Type B pancreatic cell (in vitro differentiated cells): ENCODE data around the gene CDC42BPB. TPM values are rescaled to one million over a fixed set of nuclear protein-coding genes. Genes with fewer than 3 reads are reported as not detected.

ENCODE experiments used
- DNase-seq: peaks from one replicate; pipeline ENCODE4 v3.0.0; 2021; ENCODE audit warnings: mixed read lengths; ENCODE audit not compliant: unreplicated experiment; ENCODE audit errors: extremely low spot score
- H3K27ac Mint-ChIP-seq: 2 replicates; pipeline ENCODE4 v1.8.0; 2021; ENCODE audit warnings: mild to moderate bottlenecking, mixed read lengths
- H3K27me3 Mint-ChIP-seq: 2 replicates; pipeline ENCODE4 v1.8.0; 2021; ENCODE audit warnings: mixed read lengths
- H3K36me3 Mint-ChIP-seq: 2 replicates; pipeline ENCODE4 v1.8.0; 2021; ENCODE audit warnings: mixed read lengths
- H3K4me1 Mint-ChIP-seq: one replicate; pipeline ENCODE4 v1.8.0; 2021; ENCODE audit warnings: mixed read lengths; ENCODE audit not compliant: unreplicated experiment
- H3K4me3 Mint-ChIP-seq: 2 replicates; pipeline ENCODE4 v1.8.0; 2021; ENCODE audit warnings: mild to moderate bottlenecking, mixed read lengths
- H3K9me3 Mint-ChIP-seq: 2 replicates; pipeline ENCODE4 v1.8.0; 2021; ENCODE audit warnings: mixed read lengths
- total RNA-seq: library from RNA; stranded (reverse); gene quantifications from 2 replicates; pipeline ENCODE4 v1.2.1, GENCODE V29; 2021; ENCODE audit warnings: low replicate concordance
- TF ChIP-seq, protein P1 (sequence below): fragments of 200-600 bp; sonication (generic); conservative IDR thresholded peaks from 2 replicates; pipeline ENCODE4 v1.5.0; 2021; ENCODE audit warnings: antibody characterized with exemption, mild to moderate bottlenecking

CDC42BPB gene
- total RNA-seq, 1 donor from 2014 or later, result 88.6 TPM

DNA sequence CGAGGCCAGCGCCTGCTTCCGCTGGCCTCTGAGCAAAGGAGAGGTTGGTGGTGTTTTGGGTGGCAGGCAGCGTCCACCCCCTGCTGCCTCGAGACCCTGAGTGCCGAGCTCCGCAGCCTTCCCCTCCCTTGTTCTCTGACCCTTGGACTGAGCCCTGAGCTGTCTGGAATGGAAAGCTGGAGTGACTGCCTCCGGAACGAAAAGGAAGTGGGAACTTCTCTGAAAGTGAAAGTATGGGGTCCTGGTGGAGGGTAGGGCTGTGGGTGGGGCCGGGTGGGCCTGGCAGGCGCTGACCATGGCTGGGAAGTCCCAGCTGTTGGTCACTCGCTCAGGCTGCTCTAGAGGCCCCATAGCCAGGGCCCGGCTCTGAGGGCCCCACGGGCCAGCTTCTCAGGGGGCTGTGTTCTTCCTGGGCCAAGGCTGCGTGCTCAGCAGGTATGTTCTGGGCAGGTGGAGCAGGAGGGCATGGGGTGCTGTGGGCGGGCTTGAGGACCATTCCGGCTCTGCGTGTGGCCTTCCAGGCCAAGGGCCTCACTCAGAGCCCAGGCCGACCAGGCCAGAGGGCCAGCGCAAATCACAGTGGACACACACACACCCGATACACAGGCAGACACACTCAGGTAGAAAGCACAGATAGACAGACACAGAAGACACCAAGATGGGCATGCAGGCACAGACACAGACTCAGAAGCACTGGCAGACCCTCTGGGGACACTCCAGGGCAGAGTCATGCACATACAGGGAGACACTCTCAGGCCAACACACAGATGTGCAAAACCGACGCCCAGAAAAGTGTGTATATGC lies 37.3 kb upstream of the CDC42BPB start, which contains the start of gene EXOC3L4:
Gene EXOC3L4, plus strand, starts transcription at position 320 of the 804 bp plus-strand sequence. CDS start 5,495 bp downstream, outside the sequence.
- peak within 1 kb of the TSS; percentile 55 for H3K4me3 Mint-ChIP-seq
- TF ChIP-seq, protein P1, sequence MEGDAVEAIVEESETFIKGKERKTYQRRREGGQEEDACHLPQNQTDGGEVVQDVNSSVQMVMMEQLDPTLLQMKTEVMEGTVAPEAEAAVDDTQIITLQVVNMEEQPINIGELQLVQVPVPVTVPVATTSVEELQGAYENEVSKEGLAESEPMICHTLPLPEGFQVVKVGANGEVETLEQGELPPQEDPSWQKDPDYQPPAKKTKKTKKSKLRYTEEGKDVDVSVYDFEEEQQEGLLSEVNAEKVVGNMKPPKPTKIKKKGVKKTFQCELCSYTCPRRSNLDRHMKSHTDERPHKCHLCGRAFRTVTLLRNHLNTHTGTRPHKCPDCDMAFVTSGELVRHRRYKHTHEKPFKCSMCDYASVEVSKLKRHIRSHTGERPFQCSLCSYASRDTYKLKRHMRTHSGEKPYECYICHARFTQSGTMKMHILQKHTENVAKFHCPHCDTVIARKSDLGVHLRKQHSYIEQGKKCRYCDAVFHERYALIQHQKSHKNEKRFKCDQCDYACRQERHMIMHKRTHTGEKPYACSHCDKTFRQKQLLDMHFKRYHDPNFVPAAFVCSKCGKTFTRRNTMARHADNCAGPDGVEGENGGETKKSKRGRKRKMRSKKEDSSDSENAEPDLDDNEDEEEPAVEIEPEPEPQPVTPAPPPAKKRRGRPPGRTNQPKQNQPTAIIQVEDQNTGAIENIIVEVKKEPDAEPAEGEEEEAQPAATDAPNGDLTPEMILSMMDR, result no peak
- H3K27ac Mint-ChIP-seq, result peak within 1 kb of the TSS; percentile 70
- H3K9me3 Mint-ChIP-seq, result no peaks in the 10 kb centered on the region
- DNase-seq, result no peak
- no peaks in the 10 kb centered on the region for H3K36me3 Mint-ChIP-seq
- H3K4me1 Mint-ChIP-seq, result peaks cover 6% of the 10 kb centered on the region
- peaks cover 3% of the 10 kb centered on the region for H3K27me3 Mint-ChIP-seq

DNA sequence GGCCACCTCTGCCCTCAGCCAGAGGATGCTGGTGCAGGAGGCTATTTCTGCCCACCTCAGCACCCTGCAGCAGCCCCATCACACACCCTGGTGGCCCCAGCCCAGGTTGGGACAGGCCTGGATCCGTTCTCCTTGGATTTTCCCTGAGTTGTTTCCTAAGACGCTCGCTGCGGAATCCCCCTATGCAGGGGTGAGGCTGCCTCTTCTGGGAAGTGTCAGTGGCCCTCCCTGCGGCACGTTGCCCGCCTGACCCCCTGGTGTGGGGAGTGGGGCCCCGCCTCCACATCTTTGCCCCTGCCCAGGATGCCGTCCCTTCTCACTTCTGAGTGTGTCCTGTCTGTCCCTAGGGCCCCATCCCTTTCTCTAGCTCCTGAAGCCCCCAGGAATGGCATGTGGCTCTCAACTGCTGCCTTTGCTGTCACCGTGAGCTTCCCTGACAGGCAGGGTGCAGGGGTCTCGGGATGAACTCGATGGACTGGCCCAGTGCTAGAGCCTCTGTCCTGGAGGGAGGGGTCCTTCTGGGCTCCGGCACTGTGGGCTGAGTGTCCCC lies 36.6 kb upstream of the CDC42BPB start:
- peaks cover 6% of the 10 kb centered on the region for H3K4me1 Mint-ChIP-seq
- no peak for DNase-seq
- TF ChIP-seq, protein P1, result no peak

DNA sequence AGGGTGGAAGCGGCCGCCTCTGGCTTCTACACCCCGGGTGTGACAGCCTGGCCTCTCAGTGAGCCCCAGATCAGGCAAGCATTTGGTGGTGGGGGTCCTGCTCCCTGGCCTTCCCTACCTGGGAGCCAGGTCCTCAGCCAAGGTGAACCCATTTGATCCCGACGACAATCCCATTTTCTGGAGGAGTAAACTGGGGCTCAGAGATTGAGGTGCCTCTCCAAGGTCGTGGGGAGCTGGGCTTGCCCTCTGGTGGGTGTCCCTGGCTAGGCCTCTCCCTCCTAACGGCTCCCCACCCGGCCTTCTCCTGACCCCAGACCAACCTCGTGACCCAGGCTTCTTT lies 34.5 kb upstream of the CDC42BPB start:
- DNase-seq, result no peak
- H3K4me3 Mint-ChIP-seq, result no peak overlapping the region
- TF ChIP-seq, protein P1, result no peak

More for the DNA sequence above, 36.6 kb upstream of the CDC42BPB start:
- Mint-ChIP-seq H3K27ac (no peak overlapping the region), H3K36me3 (no peaks in the 10 kb centered on the region), H3K27me3 (peaks cover 3% of the 10 kb centered on the region), H3K9me3 (no peaks in the 10 kb centered on the region), H3K4me3 (no peak overlapping the region)

DNA sequence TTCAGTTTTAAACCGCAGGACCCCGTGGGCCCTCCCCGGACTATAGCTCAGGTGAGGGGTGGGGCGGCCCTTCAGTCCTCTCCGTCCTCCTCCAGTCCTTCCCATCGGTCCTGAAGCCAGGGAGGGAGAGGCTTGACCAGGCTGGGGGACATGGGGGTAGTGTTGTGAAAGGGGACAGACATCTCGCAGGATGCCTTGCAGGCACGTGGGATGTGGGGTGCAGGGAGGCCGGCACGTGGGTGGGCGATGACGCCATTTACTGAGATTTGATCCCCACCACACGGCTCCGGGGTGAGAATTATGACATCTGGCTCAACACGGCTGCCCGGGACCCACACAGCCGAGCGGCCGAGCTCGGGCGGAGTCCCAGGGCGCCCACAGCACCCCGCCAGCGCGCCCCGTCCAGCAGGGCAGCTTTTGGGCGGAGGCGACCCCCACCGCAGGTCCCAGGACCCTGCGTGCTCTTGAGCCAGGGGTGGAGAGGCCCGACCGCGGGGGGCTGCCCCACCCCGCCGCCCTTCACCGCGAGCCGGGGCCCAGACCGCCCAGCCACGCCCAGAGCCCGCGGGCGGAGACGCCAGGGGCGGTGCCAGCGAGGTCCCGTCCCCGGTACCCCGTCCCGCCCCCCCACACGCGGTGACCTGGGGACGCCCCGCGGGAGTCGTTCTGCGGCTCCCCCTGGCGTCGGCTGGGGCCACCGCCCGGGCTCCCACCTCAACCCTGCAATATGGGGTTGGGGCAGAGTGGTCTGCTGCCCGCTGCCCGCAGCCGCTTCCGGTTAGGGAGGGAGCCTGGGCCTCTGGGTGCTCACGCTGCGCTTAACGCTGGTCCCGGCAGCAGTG lies 33.9 kb upstream of the CDC42BPB start:
- Mint-ChIP-seq H3K27me3 (peaks cover 5% of the 10 kb centered on the region), H3K36me3 (no peaks in the 10 kb centered on the region), H3K4me1 (peaks cover under 1% of the 10 kb centered on the region), H3K9me3 (no peaks in the 10 kb centered on the region), H3K4me3 (no peak overlapping the region), H3K27ac (no peak overlapping the region)
- DNase-seq, result no peak
- TF ChIP-seq, protein P1, result peak; percentile 65

More for the DNA sequence above, 34.5 kb upstream of the CDC42BPB start:
- Mint-ChIP-seq H3K9me3 (no peaks in the 10 kb centered on the region), H3K27me3 (peaks cover 3% of the 10 kb centered on the region), H3K4me1 (peaks cover 6% of the 10 kb centered on the region), H3K27ac (no peak overlapping the region), H3K36me3 (no peaks in the 10 kb centered on the region)

DNA sequence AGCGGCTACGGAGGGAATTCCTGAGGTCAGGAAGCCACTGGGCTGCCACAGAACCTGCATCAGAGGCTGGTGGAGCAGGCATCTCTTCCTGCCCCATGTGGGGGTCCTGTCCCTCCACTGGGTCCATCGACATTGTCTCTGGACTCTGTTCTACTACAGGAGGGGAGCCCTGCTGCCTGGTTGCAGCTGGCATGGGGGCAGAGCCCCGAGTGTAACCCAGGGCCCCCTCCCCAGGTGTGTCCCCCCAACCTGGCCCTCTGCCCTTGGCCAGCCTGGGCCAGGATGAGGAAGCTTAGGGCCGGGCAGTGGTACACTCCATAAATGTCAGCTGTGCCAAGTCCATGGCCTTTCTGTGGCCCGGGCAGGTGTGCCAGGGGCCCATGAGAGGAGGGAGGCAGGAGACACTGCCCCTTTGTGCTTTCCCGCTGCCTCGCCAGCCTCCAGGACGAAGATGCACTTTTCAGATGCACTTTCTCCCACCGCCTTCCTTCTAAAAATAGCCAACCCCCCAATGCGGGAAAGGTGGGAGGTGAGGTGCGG lies 33.2 kb upstream of the CDC42BPB start:
- H3K4me3 Mint-ChIP-seq, result no peak overlapping the region
- no peaks in the 10 kb centered on the region for H3K36me3 Mint-ChIP-seq
- TF ChIP-seq, protein P1, result no peak
- no peak for DNase-seq
- H3K4me1 Mint-ChIP-seq, result no peaks in the 10 kb centered on the region
- H3K27me3 Mint-ChIP-seq, result peaks cover 8% of the 10 kb centered on the region
- H3K9me3 Mint-ChIP-seq, result no peaks in the 10 kb centered on the region
- H3K27ac Mint-ChIP-seq, result no peak overlapping the region
